GM12878 (cell line): ENCODE results near the gene CABLES1. TPM values are rescaled to one million over a fixed set of nuclear protein-coding genes. Genes with fewer than 3 reads are reported as not detected.

ENCODE experiments used
- ATAC-seq: fragments of 200-7000 bp; cut with Tn5 transposase; 3 replicates; pipeline ENCODE4 v1.9.1; 2020; ENCODE audit warnings: mild to moderate bottlenecking, moderate library complexity
- BruUV-seq: library from RNA; stranded (reverse); fragments of 400-500 nt; replicated peaks from 2 replicates; lab custom pipeline; 2021; lab: Mats Ljungman, UMichigan
- CTCF ChIA-PET: fragments of 300-600 bp; sonication (Branson Sonifier 250); formaldehyde crosslinking; extraction: SDS; loops from one replicate; lab custom pipeline; 2021; ENCODE audit warnings: inconsistent platforms; lab: Yijun Ruan, JAX
- POLR2A ChIA-PET: fragments of 350-600 bp; formaldehyde crosslinking; extraction: SDS; loops from one replicate; lab custom pipeline; 2021; ENCODE audit warnings: inconsistent platforms; lab: Charles Lee
- RAD21 ChIA-PET: fragments of 300-600 bp; sonication (Branson Sonifier 250); formaldehyde crosslinking; loops from one replicate; lab custom pipeline; 2023; ENCODE audit warnings: antibody characterized with exemption; ENCODE audit not compliant: unreplicated experiment; lab: Charles Lee
- SMC1A ChIA-PET: fragments of 300-600 bp; sonication (Branson Sonifier 250); formaldehyde crosslinking; loops from one replicate; lab custom pipeline; 2023; ENCODE audit not compliant: unreplicated experiment, uncharacterized antibody; lab: Charles Lee
- DNase-seq: peaks from one replicate; pipeline ENCODE4 v3.0.0-alpha.2; 2011; ENCODE audit warnings: low read depth, low spot score
- FAIRE-seq: peaks from 3 replicates; lab custom pipeline; 2011; peaks lifted over from hg19 to GRCh38; lab: Jason Lieb, UNC
- H2AFZ ChIP-seq: 2 replicates; pipeline ENCODE4 v1.6.0; 2011; ENCODE audit warnings: low read depth, low read length, control low read depth; ENCODE audit not compliant: control insufficient read depth
- H3K27ac ChIP-seq: 2 replicates; pipeline ENCODE4 v1.5.1; 2011; ENCODE audit warnings: control low read depth; ENCODE audit not compliant: control insufficient read depth, insufficient read depth
- H3K27me3 ChIP-seq, 2 experiments: replicated peaks in 1 of 2; 2 replicates each; pipeline versions ENCODE4 v1.6.0 to v1.6.1; 2011; ENCODE audit warnings: low read length in 1 of 2; ENCODE audit not compliant: control insufficient read depth in 2 of 2, insufficient read depth in 2 of 2
- H3K36me3 ChIP-seq, 2 experiments: 2 replicates each; pipeline ENCODE4 v1.5.1; 2011; ENCODE audit warnings: low read length in 1 of 2; ENCODE audit not compliant: control insufficient read depth in 2 of 2, insufficient read depth in 2 of 2
- H3K4me1 ChIP-seq: 2 replicates; pipeline ENCODE4 v1.6.1; 2011; ENCODE audit warnings: mild to moderate bottlenecking, low read length, moderate library complexity, mixed read lengths; ENCODE audit not compliant: control insufficient read depth, insufficient read depth
- H3K4me2 ChIP-seq: 2 replicates; pipeline ENCODE4 v1.6.0; 2011; ENCODE audit warnings: control low read depth; ENCODE audit not compliant: control insufficient read depth, insufficient read depth
- H3K4me3 ChIP-seq: fragments of 200-600 bp; sonication (generic); 2 replicates; pipeline ENCODE4 v1.5.1; 2016
- H3K79me2 ChIP-seq: 2 replicates; pipeline ENCODE4 v1.6.0; 2011; ENCODE audit warnings: low read length; ENCODE audit not compliant: control insufficient read depth, insufficient read depth
- H3K9ac ChIP-seq: 2 replicates; pipeline ENCODE4 v1.8.0; 2011; ENCODE audit warnings: low read length, control low read depth, mixed read lengths; ENCODE audit not compliant: control insufficient read depth, insufficient read depth
- H3K9me3 ChIP-seq: replicated peaks from 3 replicates; pipeline ENCODE4 v1.5.1; 2011; ENCODE audit warnings: mild to moderate bottlenecking, low read length; ENCODE audit not compliant: control insufficient read depth, insufficient read depth
- H4K20me1 ChIP-seq: 2 replicates; pipeline ENCODE4 v1.6.0; 2011; ENCODE audit not compliant: control insufficient read depth, insufficient read depth
- CBX3 ChIP-seq: fragments of 200-600 bp; sonication (generic); IDR thresholded peaks from 2 replicates; pipeline ENCODE4 v1.6.1; 2016; ENCODE audit warnings: low read depth, borderline replicate concordance
- CBX5 ChIP-seq: sonication (generic); IDR thresholded peaks from 2 replicates; pipeline ENCODE4 v1.6.1; 2016; ENCODE audit warnings: low read depth, moderate library complexity, mild to moderate bottlenecking, inconsistent platforms
- IKZF1 ChIP-seq: fragments of 450-650 bp; conservative IDR thresholded peaks from 2 replicates; pipeline ENCODE4 v1.6.1; 2017; ENCODE audit warnings: antibody characterized with exemption, mild to moderate bottlenecking
- IKZF2 ChIP-seq, 2 experiments: fragments of 450-650 bp; IDR thresholded peaks; 2 replicates each; pipeline ENCODE4 v1.6.1; 2017; ENCODE audit warnings: mild to moderate bottlenecking in 2 of 2, moderate library complexity in 2 of 2
- LARP7 ChIP-seq: fragments of 450-650 bp; IDR thresholded peaks from 2 replicates; pipeline ENCODE4 v1.6.1; 2017; ENCODE audit warnings: mild to moderate bottlenecking
- MEF2B ChIP-seq: fragments of 450-650 bp; IDR thresholded peaks from 2 replicates; pipeline ENCODE4 v1.6.1; 2018; ENCODE audit warnings: mild to moderate bottlenecking, moderate library complexity; ENCODE audit not compliant: partially characterized antibody, poor library complexity, severe bottlenecking
- RAD21 ChIP-seq: IDR thresholded peaks from 2 replicates; pipeline ENCODE4 v1.6.1; 2011; ENCODE audit warnings: mild to moderate bottlenecking, low read depth, low read length, moderate library complexity; ENCODE audit not compliant: insufficient read depth
- RUNX3 ChIP-seq: IDR thresholded peaks from 2 replicates; pipeline ENCODE4 v1.6.1; 2012; ENCODE audit warnings: low read length, inconsistent platforms
- ZNF207 ChIP-seq: fragments of 450-650 bp; IDR thresholded peaks from 2 replicates; pipeline ENCODE4 v1.6.1; 2014; ENCODE audit warnings: antibody characterized with exemption, mild to moderate bottlenecking, borderline replicate concordance
- ZNF622 ChIP-seq: fragments of 450-650 bp; IDR thresholded peaks from 2 replicates; pipeline ENCODE4 v1.6.1; 2017; ENCODE audit warnings: mild to moderate bottlenecking, inconsistent platforms
- WGBS: methylation state at CpG from one replicate; pipeline ENCODE4 v1.1.6; 2016; ENCODE audit warnings: low lambda C conversion rate; ENCODE audit not compliant: insufficient replicate concordance, insufficient coverage; ENCODE audit errors: missing lambda C conversion rate; 5-methylcytosine and 5-hydroxymethylcytosine counted together
- in situ Hi-C: fragments of 300-500 bp; cut with MboI; formaldehyde crosslinking; loops from 9 replicates; pipeline ENCODE4 v1.14.3; 2018; ENCODE audit warnings: mixed read lengths
- intact Hi-C: fragments of 100-400 bp; cut with micrococcal nuclease; formaldehyde crosslinking; loops from one replicate; pipeline ENCODE4 v1.14.2; 2022; ENCODE audit not compliant: unreplicated experiment
- polyA plus RNA-seq, 11 experiments: library from polyadenylated mRNA; depleted of rRNA in 4 of 11; unstranded in 6 of 11; stranded (reverse) in 5 of 11; fragments of >200 nt; fragmentation: Nextera tagmentation in 4 of 11; fragmentation: Illumina TruSeq in 1 of 11; extraction: Ambion mirVana in 4 of 11; extraction: Trizol in 1 of 11; gene quantifications; 1 replicate in 1 of 11; 2 replicates in 10 of 11; pipeline versions ENCODE4 v1.2.1 to v1.2.3, GENCODE V29; 2011 to 2016; ENCODE audit warnings: inconsistent platforms in 2 of 11, missing spikeins in 2 of 11, low read depth in 1 of 11
- total RNA-seq, 4 experiments: library from RNA; depleted of rRNA in 3 of 4; stranded (reverse); fragments of >200 nt in 3 of 4; fragmentation: Illumina TruSeq in 1 of 4; extraction: Trizol in 1 of 4; gene quantifications; 2 replicates each; pipeline versions ENCODE4 v1.2.1 to v1.2.3, GENCODE V29; 2013 to 2021
- TF ChIP-seq, protein P1 (sequence below): fragments of 450-650 bp; formaldehyde crosslinking; IDR thresholded peaks from 2 replicates; pipeline ENCODE4 v1.5.0; 2022; ENCODE audit warnings: mild to moderate bottlenecking, missing genetic modification characterization

CABLES1 gene
- total and polyA plus RNA-seq, 10 of the 15 experiments (the other 5 are each of a cell fraction or from before 2014, with no cell fraction given): 2.9 to 27.2 (median 8.2) TPM

DNA sequence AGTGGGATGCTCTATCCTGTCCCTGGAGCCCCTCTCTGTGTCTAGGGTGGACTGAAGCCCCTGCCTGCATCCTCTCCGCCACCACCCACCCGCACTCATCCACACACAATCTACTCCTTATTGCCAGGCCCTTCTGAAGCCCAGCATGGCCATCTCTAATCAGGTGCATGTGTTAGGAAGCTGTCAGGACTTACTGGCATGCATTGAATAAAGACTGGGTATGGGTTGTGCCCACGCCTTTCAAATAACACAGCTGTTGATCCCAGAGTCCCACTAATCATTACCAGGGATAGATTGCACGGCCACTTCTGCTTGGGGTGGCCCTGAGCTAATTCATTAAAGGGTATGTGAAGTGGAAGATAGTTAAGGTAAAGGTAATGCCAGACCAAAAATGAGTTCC lies 88.4 kb downstream of the CABLES1 start:
- RAD21 ChIA-PET: interaction anchor here (0.7 to 7.7 kb wide), 19 partner anchors 8 to 200 kb away, joined by 3 to 114 read pairs (median 5); partner anchors contain the start of gene CABLES1
- FAIRE-seq (no peak), DNase-seq (no peak), ATAC-seq (no peak)
- 98% methylated on average over 4 of the region's 4 CpGs for WGBS
- H3K9me3 ChIP-seq: no peaks in the 10 kb centered on the region
- peaks cover 0 to 4% of the 10 kb centered on the region in 2 experiments; a peak in 2 of 4 replicates for H3K36me3 ChIP-seq
- H4K20me1 ChIP-seq: no peaks in the 10 kb centered on the region
- H3K4me3 ChIP-seq: no peak overlapping the region
- no peak overlapping the region for H3K27ac ChIP-seq
- SMC1A ChIA-PET: interaction anchor here (0.6 to 7.8 kb wide), 16 partner anchors 9 to 188 kb away, joined by 3 to 78 read pairs (median 6); no protein-coding TSS in a partner anchor
- BruUV-seq: no TSS peak
- POLR2A ChIA-PET: interaction anchor here (0.6 to 8.0 kb wide), 13 partner anchors 9 to 591 kb away, joined by 3 to 86 read pairs (median 5); partner anchors contain the start of gene CABLES1
- no peak overlapping the region for H3K4me2 ChIP-seq
- intact Hi-C loops: no loop called here
- in situ Hi-C loops: no loop called here
- no peaks in the 10 kb centered on the region for H3K79me2 ChIP-seq
- CTCF ChIA-PET: interaction anchor here (0.6 to 9.2 kb wide), 10 partner anchors 9 to 137 kb away, joined by 3 to 59 read pairs (median 4); partner anchors contain the start of gene CABLES1
- TF ChIP-seq LARP7: no peak
- TF ChIP-seq RAD21: no peak
- no peak for TF ChIP-seq ZNF622
- TF ChIP-seq, all 136 proteins: peak for 0
- Histone ChIP-seq H3K4me1 (peaks cover 41% of the 10 kb centered on the region), H3K9ac (no peak overlapping the region), H3K27me3 (no peaks in the 10 kb centered on the region), H2AFZ (no peak overlapping the region)

DNA sequence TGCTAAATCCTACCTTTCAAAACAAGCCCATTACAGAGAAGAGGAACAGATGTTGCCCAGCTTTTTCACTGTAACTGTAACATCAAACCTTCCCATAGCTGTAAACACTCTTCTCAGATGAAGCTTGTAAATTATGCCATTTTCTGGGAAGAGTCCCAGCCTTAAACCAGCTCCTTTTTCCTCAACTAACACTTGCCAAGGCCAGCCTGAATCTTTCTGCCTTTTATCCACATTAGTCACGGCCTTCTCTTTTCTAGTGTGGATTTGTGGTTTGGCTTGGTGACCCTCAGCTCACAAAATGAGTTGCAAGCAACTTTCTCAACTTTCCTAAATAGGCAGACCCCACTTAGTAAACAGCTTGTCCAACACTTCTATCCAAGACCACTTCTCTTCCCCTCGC lies 90.2 kb downstream of the CABLES1 start:
- in situ Hi-C loops: loop anchor here (5.0 kb wide), 1 partner anchor 88 kb away; the partner anchor contains the start of gene CABLES1
- Histone ChIP-seq H3K4me2 (no peak overlapping the region; the same call in 1 of the 2 replicates), H3K4me3 (no peak overlapping the region), H4K20me1 (no peaks in the 10 kb centered on the region), H3K4me1 (peaks cover 58% of the 10 kb centered on the region), H3K9me3 (no peaks in the 10 kb centered on the region; the same call in 2 of the 3 replicates), H2AFZ (no peak overlapping the region), H3K27me3 (no peaks in the 10 kb centered on the region), H3K36me3 (peaks cover 0 to 4% of the 10 kb centered on the region in 2 experiments; a peak in 2 of 4 replicates), H3K9ac (peak overlapping the region; percentile 26; the same call in 1 of the 2 replicates), H3K27ac (peak overlapping the region; percentile 70), H3K79me2 (peaks cover 2% of the 10 kb centered on the region)
- ChIA-PET SMC1A (interaction anchor here (0.7 to 7.8 kb wide), 14 partner anchors 9 to 226 kb away, joined by 3 to 78 read pairs (median 6); partner anchors contain the start of gene CABLES1), POLR2A (interaction anchor here (0.7 to 8.0 kb wide), 10 partner anchors 12 to 683 kb away, joined by 3 to 86 read pairs (median 4); partner anchors contain the start of gene CABLES1), RAD21 (interaction anchor here (0.6 to 7.7 kb wide), 10 partner anchors 12 to 133 kb away, joined by 3 to 114 read pairs (median 7); partner anchors contain the start of gene CABLES1), CTCF (interaction anchor here (1.3 to 9.2 kb wide), 8 partner anchors 14 to 291 kb away, joined by 4 to 59 read pairs (median 10); partner anchors contain the start of gene CABLES1)
- intact Hi-C loops: loop anchor here (5.0 kb wide), 1 partner anchor 288 kb away; no protein-coding TSS in a partner anchor
- WGBS: 54% methylated on average over 2 of the region's 2 CpGs
- BruUV-seq: TSS peak; percentile 37
- DNase-seq (no peak), ATAC-seq (no peak), FAIRE-seq (no peak)
- TF ChIP-seq ZNF207: no peak
- TF ChIP-seq RUNX3: peak; percentile 31; the same call in 1 of the 2 replicates
- TF ChIP-seq, protein P1, sequence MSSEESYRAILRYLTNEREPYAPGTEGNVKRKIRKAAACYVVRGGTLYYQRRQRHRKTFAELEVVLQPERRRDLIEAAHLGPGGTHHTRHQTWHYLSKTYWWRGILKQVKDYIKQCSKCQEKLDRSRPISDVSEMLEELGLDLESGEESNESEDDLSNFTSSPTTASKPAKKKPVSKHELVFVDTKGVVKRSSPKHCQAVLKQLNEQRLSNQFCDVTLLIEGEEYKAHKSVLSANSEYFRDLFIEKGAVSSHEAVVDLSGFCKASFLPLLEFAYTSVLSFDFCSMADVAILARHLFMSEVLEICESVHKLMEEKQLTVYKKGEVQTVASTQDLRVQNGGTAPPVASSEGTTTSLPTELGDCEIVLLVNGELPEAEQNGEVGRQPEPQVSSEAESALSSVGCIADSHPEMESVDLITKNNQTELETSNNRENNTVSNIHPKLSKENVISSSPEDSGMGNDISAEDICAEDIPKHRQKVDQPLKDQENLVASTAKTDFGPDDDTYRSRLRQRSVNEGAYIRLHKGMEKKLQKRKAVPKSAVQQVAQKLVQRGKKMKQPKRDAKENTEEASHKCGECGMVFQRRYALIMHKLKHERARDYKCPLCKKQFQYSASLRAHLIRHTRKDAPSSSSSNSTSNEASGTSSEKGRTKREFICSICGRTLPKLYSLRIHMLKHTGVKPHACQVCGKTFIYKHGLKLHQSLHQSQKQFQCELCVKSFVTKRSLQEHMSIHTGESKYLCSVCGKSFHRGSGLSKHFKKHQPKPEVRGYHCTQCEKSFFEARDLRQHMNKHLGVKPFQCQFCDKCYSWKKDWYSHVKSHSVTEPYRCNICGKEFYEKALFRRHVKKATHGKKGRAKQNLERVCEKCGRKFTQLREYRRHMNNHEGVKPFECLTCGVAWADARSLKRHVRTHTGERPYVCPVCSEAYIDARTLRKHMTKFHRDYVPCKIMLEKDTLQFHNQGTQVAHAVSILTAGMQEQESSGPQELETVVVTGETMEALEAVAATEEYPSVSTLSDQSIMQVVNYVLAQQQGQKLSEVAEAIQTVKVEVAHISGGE (CRISPR knock-in tag): no peak
- no peak for TF ChIP-seq CBX5
- TF ChIP-seq CBX3: no peak
- 0 out of 4 replicates have a peak, but pooled peaks of 1 of the 2 experiments have one; percentile 19 for TF ChIP-seq IKZF2 (IDR thresholded peaks at IDR 0.05)
- TF ChIP-seq IKZF1: peak; percentile 47
- no peak for TF ChIP-seq MEF2B
